ENCODE results near the gene RNU7-1. TPM values are rescaled to one million over a fixed set of nuclear protein-coding genes. Genes with fewer than 3 reads are reported as not detected.

Gene RNU7-1
- total and polyA plus RNA-seq, 9 donors, result not detected

- DNase-seq, result peak in 4 of 5 donors; percentile 28 to 45 (median 32)
- intact Hi-C loops (cut with DNase I), result loop anchor here in 2 of 4 donors (10.0 kb wide), 1 partner anchor 96 kb away; the partner anchor contains the start of gene TPI1 (in 2 of the 2)
- Histone ChIP-seq H3K27me3 (no peaks in the 10 kb centered on the region), H3K27ac (no peak overlapping the region), H3K4me3 (no peak overlapping the region), H3K9me3 (no peaks in the 10 kb centered on the region), H3K36me3 (no peaks in the 10 kb centered on the region), H3K4me1 (ENCODE audit: insufficient read depth) (peaks cover 8% of the 10 kb centered on the region)
- 58 to 66% (median 63%) methylated on average over 13 of the region's 13 CpGs for WGBS, 3 donors
- TF ChIP-seq CTCF (IDR thresholded peaks at IDR 0.05) (no peak), POLR2A (IDR thresholded peaks at IDR 0.05) (no peak)
Observed at GRCh38 chr12:6960593-6961277, 17.1 kb downstream of the RNU7-1 start.

GRCh38 chr12:6961278-6961694 lies 17.7 kb downstream of the RNU7-1 start:
- intact Hi-C loops (cut with DNase I), result loop anchor here in 2 of 4 donors (10.0 kb wide), 1 partner anchor 96 kb away; the partner anchor contains the start of gene TPI1 (in 2 of the 2)
- peaks cover 8% of the 10 kb centered on the region for H3K4me1 ChIP-seq (ENCODE audit: insufficient read depth)
- TF ChIP-seq POLR2A (IDR thresholded peaks at IDR 0.05), result no peak
- TF ChIP-seq CTCF (IDR thresholded peaks at IDR 0.05), result no peak
- TF ChIP-seq EP300 (IDR thresholded peaks at IDR 0.05), result no peak
- H3K36me3 ChIP-seq, result no peaks in the 10 kb centered on the region
- peak overlapping the region; percentile 20 for H3K4me3 ChIP-seq
- no peaks in the 10 kb centered on the region for H3K9me3 ChIP-seq
- peak overlapping the region; percentile 11 to 58 for H3K27ac ChIP-seq
- H3K27me3 ChIP-seq, result no peaks in the 10 kb centered on the region
- WGBS, 3 donors, result 22 to 50% (median 31%) methylated on average over 24 of the region's 24 CpGs
- peak; percentile 63 to 83 (median 69) for DNase-seq

- peak in 4 of 5 donors; percentile 55 to 73 (median 66) for DNase-seq
- Histone ChIP-seq H3K36me3 (no peaks in the 10 kb centered on the region), H3K9me3 (no peaks in the 10 kb centered on the region), H3K4me1 (ENCODE audit: insufficient read depth) (peaks cover 8% of the 10 kb centered on the region), H3K27ac (peak overlapping the region; percentile 11 to 58), H3K4me3 (peak overlapping the region; percentile 20), H3K27me3 (no peaks in the 10 kb centered on the region)
- TF ChIP-seq CTCF (IDR thresholded peaks at IDR 0.05), result peak in 1 of 3 donors; percentile 19
- no peak for TF ChIP-seq POLR2A (IDR thresholded peaks at IDR 0.05)
- TF ChIP-seq EP300 (IDR thresholded peaks at IDR 0.05), result no peak
- intact Hi-C loops (cut with DNase I), result loop anchor here in 2 of 4 donors (10.0 kb wide), 1 partner anchor 97 kb away; the partner anchor contains the start of gene TPI1 (in 2 of the 2)
- 22 to 32% (median 24%) methylated on average over 16 of the region's 16 CpGs for WGBS, 3 donors
Observed at GRCh38 chr12:6961695-6962284, 18.2 kb downstream of the RNU7-1 start.

GRCh38 chr12:6962285-6963015 lies 18.8 kb downstream of the RNU7-1 start:
- DNase-seq, result peak in 4 of 5 donors; percentile 24 to 47 (median 36)
- Histone ChIP-seq H3K9me3 (no peaks in the 10 kb centered on the region), H3K27ac (peak overlapping the region in 1 of 2 donors; percentile 58), H3K4me3 (no peak overlapping the region), H3K4me1 (ENCODE audit: insufficient read depth) (peaks cover 8% of the 10 kb centered on the region), H3K36me3 (no peaks in the 10 kb centered on the region), H3K27me3 (no peaks in the 10 kb centered on the region)
- intact Hi-C loops (cut with DNase I), result loop anchor here in 2 of 4 donors (10.0 kb wide), 1 partner anchor 98 kb away; the partner anchor contains the start of gene TPI1 (in 2 of the 2)
- no peak for TF ChIP-seq CTCF (IDR thresholded peaks at IDR 0.05)
- TF ChIP-seq POLR2A (IDR thresholded peaks at IDR 0.05), result no peak
- no peak for TF ChIP-seq EP300 (IDR thresholded peaks at IDR 0.05)
- WGBS, 3 donors, result 75 to 79% (median 78%) methylated on average over 25 of the region's 25 CpGs

Measured in ovary (tissue), 9 donors.